Measurements from ENCODE around the gene TCF4.

TCF4 gene

GRCh38 chr18:55380589-55380988, 207.4 kb downstream of the TCF4 start:
- H3K4me3 ChIP-seq (ENCODE audit: control insufficient read depth, low read depth, low read length): no peak overlapping the region
- TF ChIP-seq, protein P1, sequence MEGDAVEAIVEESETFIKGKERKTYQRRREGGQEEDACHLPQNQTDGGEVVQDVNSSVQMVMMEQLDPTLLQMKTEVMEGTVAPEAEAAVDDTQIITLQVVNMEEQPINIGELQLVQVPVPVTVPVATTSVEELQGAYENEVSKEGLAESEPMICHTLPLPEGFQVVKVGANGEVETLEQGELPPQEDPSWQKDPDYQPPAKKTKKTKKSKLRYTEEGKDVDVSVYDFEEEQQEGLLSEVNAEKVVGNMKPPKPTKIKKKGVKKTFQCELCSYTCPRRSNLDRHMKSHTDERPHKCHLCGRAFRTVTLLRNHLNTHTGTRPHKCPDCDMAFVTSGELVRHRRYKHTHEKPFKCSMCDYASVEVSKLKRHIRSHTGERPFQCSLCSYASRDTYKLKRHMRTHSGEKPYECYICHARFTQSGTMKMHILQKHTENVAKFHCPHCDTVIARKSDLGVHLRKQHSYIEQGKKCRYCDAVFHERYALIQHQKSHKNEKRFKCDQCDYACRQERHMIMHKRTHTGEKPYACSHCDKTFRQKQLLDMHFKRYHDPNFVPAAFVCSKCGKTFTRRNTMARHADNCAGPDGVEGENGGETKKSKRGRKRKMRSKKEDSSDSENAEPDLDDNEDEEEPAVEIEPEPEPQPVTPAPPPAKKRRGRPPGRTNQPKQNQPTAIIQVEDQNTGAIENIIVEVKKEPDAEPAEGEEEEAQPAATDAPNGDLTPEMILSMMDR (conservative IDR thresholded peaks at IDR 0.05; ENCODE audit: control insufficient read depth, insufficient read depth, low read depth, low read length): no peak
- no peak for DNase-seq (ENCODE audit: low read depth)

- TF ChIP-seq, protein P1 (conservative IDR thresholded peaks at IDR 0.05; ENCODE audit: control insufficient read depth, insufficient read depth, low read depth, low read length): no peak
- H3K4me3 ChIP-seq (ENCODE audit: control insufficient read depth, low read depth, low read length): no peak overlapping the region
- DNase-seq (ENCODE audit: low read depth): no peak
These were observed 211.6 kb downstream of the TCF4 start for GRCh38 chr18:55376387-55376786.

GRCh38 chr18:55375930-55376329, 212.1 kb downstream of the TCF4 start:
- TF ChIP-seq, protein P1 (conservative IDR thresholded peaks at IDR 0.05; ENCODE audit: control insufficient read depth, insufficient read depth, low read depth, low read length): no peak
- H3K4me3 ChIP-seq (ENCODE audit: control insufficient read depth, low read depth, low read length): no peak overlapping the region
- DNase-seq (ENCODE audit: low read depth): no peak

- DNase-seq (ENCODE audit: low read depth): no peak
These were observed 213.3 kb downstream of the TCF4 start for GRCh38 chr18:55374741-55375140.

DNA sequence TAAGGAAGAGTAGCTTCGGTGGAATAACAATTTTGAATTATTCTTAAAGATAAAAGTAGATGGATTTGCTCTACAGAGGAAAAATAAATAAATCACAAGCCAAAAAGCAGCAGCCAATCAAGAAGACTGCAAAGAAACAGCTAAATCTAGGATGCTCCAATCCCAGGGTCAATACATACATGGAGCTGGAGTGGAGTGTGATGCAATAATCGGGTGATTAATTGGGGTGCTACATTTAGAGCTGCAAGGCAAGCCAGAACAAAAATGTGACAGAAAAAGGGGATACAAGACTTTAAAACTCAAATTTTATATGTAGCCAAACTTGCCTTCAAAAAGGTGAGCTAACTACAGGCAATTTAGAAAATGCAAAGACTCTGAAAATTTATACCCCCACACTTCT, 215.8 kb downstream of the TCF4 start:
- TF ChIP-seq, protein P1 (conservative IDR thresholded peaks at IDR 0.05; ENCODE audit: control insufficient read depth, insufficient read depth, low read depth, low read length): no peak
- no peak for DNase-seq (ENCODE audit: low read depth)
- H3K4me3 ChIP-seq (ENCODE audit: control insufficient read depth, low read depth, low read length): no peak overlapping the region

More at GRCh38 chr18:55374741-55375140, 213.3 kb downstream of the TCF4 start:
- TF ChIP-seq, protein P1 (conservative IDR thresholded peaks at IDR 0.05; ENCODE audit: control insufficient read depth, insufficient read depth, low read depth, low read length): no peak
- H3K4me3 ChIP-seq (ENCODE audit: control insufficient read depth, low read depth, low read length): no peak overlapping the region

- no peak for DNase-seq (ENCODE audit: low read depth)
- TF ChIP-seq, protein P1 (conservative IDR thresholded peaks at IDR 0.05; ENCODE audit: control insufficient read depth, insufficient read depth, low read depth, low read length): no peak
- H3K4me3 ChIP-seq (ENCODE audit: control insufficient read depth, low read depth, low read length): no peak overlapping the region
These were observed 217.1 kb downstream of the TCF4 start for GRCh38 chr18:55370936-55371335.

DNA sequence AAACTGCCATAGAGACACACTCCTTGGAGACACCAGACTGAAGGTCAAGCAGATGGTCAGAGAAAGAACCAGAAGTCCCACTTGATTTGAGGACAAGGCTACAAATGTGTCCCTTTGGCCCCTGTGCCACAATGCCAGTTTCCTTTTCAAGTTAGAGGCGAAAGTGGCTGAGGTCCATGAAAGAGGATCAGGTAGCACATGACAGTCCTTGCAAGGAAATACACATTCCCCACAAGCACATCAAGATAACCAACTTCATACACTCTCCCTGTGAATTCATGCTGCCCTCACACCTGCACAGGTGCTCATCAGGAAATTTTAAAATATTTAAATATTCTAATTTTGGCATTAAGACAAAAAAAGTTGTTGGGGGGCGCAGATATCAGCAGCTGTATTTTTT, 218.6 kb downstream of the TCF4 start:
- TF ChIP-seq, protein P1 (conservative IDR thresholded peaks at IDR 0.05; ENCODE audit: control insufficient read depth, insufficient read depth, low read depth, low read length): no peak
- DNase-seq (ENCODE audit: low read depth): no peak

More for the DNA sequence above, 218.6 kb downstream of the TCF4 start:
- H3K4me3 ChIP-seq (ENCODE audit: control insufficient read depth, low read depth, low read length): no peak overlapping the region

All from fibroblast of mammary gland (primary cell).